Mesodermal cell (in vitro differentiated cells): Measurements from ENCODE around the gene TAF1B.

ENCODE experiments used
- H3K27ac ChIP-seq: 2 replicates; pipeline ENCODE4 v1.7.0; 2013; ENCODE audit warnings: mild to moderate bottlenecking, low read depth, low read length, moderate library complexity; ENCODE audit not compliant: severe bottlenecking
- H3K36me3 ChIP-seq: 2 replicates; pipeline ENCODE4 v1.7.1; 2013; ENCODE audit warnings: mild to moderate bottlenecking, low read length, moderate library complexity; ENCODE audit not compliant: control insufficient read depth, insufficient read depth
- H3K4me1 ChIP-seq: one replicate; pipeline ENCODE4 v1.7.1; 2013; ENCODE audit warnings: mild to moderate bottlenecking, low read length; ENCODE audit not compliant: insufficient read depth, control insufficient read depth, poor library complexity, severe bottlenecking
- H3K4me3 ChIP-seq: 2 replicates; pipeline ENCODE4 v1.7.0; 2013; ENCODE audit warnings: low read length, control low read depth, mild to moderate bottlenecking; ENCODE audit not compliant: insufficient read depth, poor library complexity, severe bottlenecking; ENCODE audit errors: extremely low read depth
- H3K9me3 ChIP-seq: 2 replicates; pipeline ENCODE4 v1.7.1; 2013; ENCODE audit warnings: mild to moderate bottlenecking, low read length, moderate library complexity; ENCODE audit not compliant: control insufficient read depth
- WGBS, 2 experiments: methylation state at CpG; one replicate each; pipeline ENCODE4 v1.1.5; 2013; ENCODE audit warnings: missing lambda C conversion rate in 2 of 2; ENCODE audit not compliant: insufficient coverage in 2 of 2; 5-methylcytosine and 5-hydroxymethylcytosine counted together

Gene TAF1B

GRCh38 chr2:9945596-9945995 is 102.3 kb downstream of the TAF1B start:
- WGBS, 2 experiments = 95 to 100% methylated on average over 4 of the region's 7 CpGs
- no peaks in the 10 kb centered on the region for H3K9me3 ChIP-seq
- H3K27ac ChIP-seq = no peak overlapping the region
- H3K4me1 ChIP-seq = peaks cover 13% of the 10 kb centered on the region
- H3K36me3 ChIP-seq = no peaks in the 10 kb centered on the region
- H3K4me3 ChIP-seq = no peak overlapping the region

- 69 to 78% methylated on average over 5 of the region's 7 CpGs for WGBS, 2 experiments
- H3K36me3 ChIP-seq = no peaks in the 10 kb centered on the region
These were observed 102.8 kb downstream of the TAF1B start for GRCh38 chr2:9946076-9946475.

GRCh38 chr2:9946818-9947217 is 103.5 kb downstream of the TAF1B start:
- H3K36me3 ChIP-seq = no peaks in the 10 kb centered on the region
- 96 to 100% methylated on average over 1 to 3 of the region's 5 CpGs for WGBS, 2 experiments
- H3K4me1 ChIP-seq = peaks cover 2% of the 10 kb centered on the region
- H3K27ac ChIP-seq = no peak overlapping the region
- H3K4me3 ChIP-seq = no peak overlapping the region
- no peaks in the 10 kb centered on the region for H3K9me3 ChIP-seq

More at GRCh38 chr2:9946076-9946475, 102.8 kb downstream of the TAF1B start:
- Histone ChIP-seq H3K9me3 (no peaks in the 10 kb centered on the region), H3K4me3 (no peak overlapping the region), H3K27ac (no peak overlapping the region), H3K4me1 (peaks cover 8% of the 10 kb centered on the region)

GRCh38 chr2:9948721-9949120 is 105.4 kb downstream of the TAF1B start:
- H3K4me1 ChIP-seq = peaks cover 2% of the 10 kb centered on the region
- H3K9me3 ChIP-seq = no peaks in the 10 kb centered on the region
- no peaks in the 10 kb centered on the region for H3K36me3 ChIP-seq
- H3K4me3 ChIP-seq = no peak overlapping the region
- 90% methylated on average over 4 to 5 of the region's 6 CpGs for WGBS, 2 experiments
- no peak overlapping the region for H3K27ac ChIP-seq

GRCh38 chr2:9949239-9949991 is 106.1 kb downstream of the TAF1B start:
- Histone ChIP-seq H3K4me3 (no peak overlapping the region), H3K27ac (no peak overlapping the region), H3K36me3 (no peaks in the 10 kb centered on the region), H3K4me1 (peaks cover 2% of the 10 kb centered on the region), H3K9me3 (no peaks in the 10 kb centered on the region)
- 95 to 96% methylated on average over 20 of the region's 23 CpGs for WGBS, 2 experiments

- WGBS, 2 experiments = 91 to 94% methylated on average over 12 to 13 of the region's 14 CpGs
- no peaks in the 10 kb centered on the region for H3K9me3 ChIP-seq
- H3K36me3 ChIP-seq = no peaks in the 10 kb centered on the region
- peaks cover 2% of the 10 kb centered on the region for H3K4me1 ChIP-seq
- H3K4me3 ChIP-seq = peak overlapping the region; percentile 53
- H3K27ac ChIP-seq = no peak overlapping the region
These were observed 106.8 kb downstream of the TAF1B start for GRCh38 chr2:9949992-9950520.

- Histone ChIP-seq H3K4me3 (peak overlapping the region; percentile 53), H3K4me1 (peaks cover 2% of the 10 kb centered on the region), H3K27ac (no peak overlapping the region), H3K9me3 (no peaks in the 10 kb centered on the region), H3K36me3 (no peaks in the 10 kb centered on the region)
- 6% methylated on average over 48 to 57 of the region's 76 CpGs for WGBS, 2 experiments
These were observed 107.4 kb downstream of the TAF1B start for GRCh38 chr2:9950521-9951271.

GRCh38 chr2:9951272-9951521 is 107.9 kb downstream of the TAF1B start:
- H3K27ac ChIP-seq = no peak overlapping the region
- WGBS, 2 experiments = 0 to 1% methylated on average over 11 to 18 of the region's 47 CpGs

GRCh38 chr2:9951522-9952285 is 108.4 kb downstream of the TAF1B start, which contains the start of gene GRHL1:
GRHL1 (plus strand) TSS chr2:9951693; CDS start chr2:9951834, 141 bp downstream.
- Histone ChIP-seq H3K27ac (no peak within 1 kb of the TSS), H3K4me3 (peak within 1 kb of the TSS; percentile 53), H3K4me1 (peaks cover 2% of the 10 kb centered on the region), H3K36me3 (no peaks in the 10 kb centered on the region), H3K9me3 (no peaks in the 10 kb centered on the region)
- 0% methylated on average over 64 to 97 of the region's 111 CpGs for WGBS, 2 experiments

More at GRCh38 chr2:9951272-9951521, 107.9 kb downstream of the TAF1B start:
- H3K4me1 ChIP-seq = peaks cover 2% of the 10 kb centered on the region
- H3K36me3 ChIP-seq = no peaks in the 10 kb centered on the region
- no peaks in the 10 kb centered on the region for H3K9me3 ChIP-seq
- H3K4me3 ChIP-seq = peak overlapping the region; percentile 53

GRCh38 chr2:9952286-9952737 is 109.0 kb downstream of the TAF1B start:
- H3K4me1 ChIP-seq = peaks cover under 1% of the 10 kb centered on the region
- H3K36me3 ChIP-seq = no peaks in the 10 kb centered on the region
- H3K9me3 ChIP-seq = no peaks in the 10 kb centered on the region
- H3K27ac ChIP-seq = no peak overlapping the region
- 17 to 32% methylated on average over 10 to 13 of the region's 15 CpGs for WGBS, 2 experiments
- H3K4me3 ChIP-seq = peak overlapping the region; percentile 44
